HG02763 (cell line): ENCODE measurements around the gene SPARCL1.

ENCODE experiments used
- ATAC-seq: cut with Tn5 transposase; IDR thresholded peaks from one replicate; pipeline ENCODE4 v1.9.1; 2021; ENCODE audit warnings: mild to moderate bottlenecking, moderate library complexity; ENCODE audit not compliant: unreplicated experiment

Gene SPARCL1

DNA sequence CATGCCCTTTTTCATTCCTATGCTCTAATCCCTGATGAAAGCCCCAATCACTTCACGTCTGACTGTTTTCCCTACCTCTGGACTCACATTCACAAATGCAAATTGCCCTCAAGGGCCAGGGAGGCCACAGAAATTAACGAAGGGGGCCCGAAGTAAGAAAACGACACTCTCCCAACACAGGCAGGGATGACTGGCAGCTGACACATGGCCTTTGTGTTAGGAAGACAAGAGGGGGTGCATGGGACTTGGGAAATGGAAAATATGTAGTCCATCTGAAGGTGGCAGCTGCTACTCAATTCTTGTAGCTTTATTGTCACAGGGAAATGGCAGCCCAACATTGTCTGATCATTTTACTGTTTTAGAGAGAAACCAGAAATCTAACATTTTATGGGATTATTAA, 12.3 kb upstream of the SPARCL1 start:
- no peak for ATAC-seq

DNA sequence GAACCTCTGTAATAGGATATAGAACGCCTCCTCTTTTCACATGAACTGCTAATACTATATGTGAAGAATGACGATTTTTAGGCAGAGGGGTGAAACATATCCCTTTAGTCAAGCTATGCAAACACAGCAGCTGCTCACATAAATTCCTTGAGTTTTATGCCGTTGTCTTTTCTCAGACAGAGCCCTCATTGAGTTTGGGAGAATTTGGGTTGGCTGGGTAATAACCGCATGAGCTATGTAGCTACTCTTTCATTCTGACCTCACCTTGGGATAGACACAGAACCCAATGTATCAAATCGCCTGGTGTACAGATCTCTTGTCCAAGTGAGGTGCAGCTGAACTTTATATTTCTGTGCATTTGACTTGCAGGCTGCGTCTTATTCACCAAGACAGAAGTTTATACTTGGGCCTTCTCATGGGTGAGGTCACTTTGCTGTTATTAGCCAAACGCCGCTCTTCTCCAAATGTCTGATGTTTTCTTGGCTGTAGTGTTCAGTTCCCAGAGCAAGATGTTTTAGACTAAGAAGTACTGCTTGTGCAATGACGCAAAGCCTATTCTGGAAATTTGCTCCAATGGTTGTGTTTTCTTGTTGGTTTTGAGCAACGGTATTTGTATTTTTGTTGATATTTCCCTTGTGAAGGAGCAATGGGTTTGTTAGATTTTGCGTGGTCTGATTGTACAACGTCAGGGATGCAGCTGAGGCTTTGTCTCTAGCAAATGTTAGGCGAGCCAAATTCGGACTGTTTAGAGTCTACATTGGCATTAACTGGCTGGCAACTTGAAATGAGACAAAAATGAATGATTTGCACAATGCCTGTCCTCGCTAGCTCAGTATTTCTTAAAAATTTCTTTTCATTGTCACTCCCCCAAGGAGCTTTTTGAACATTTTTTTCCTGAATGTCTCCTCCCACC, 11.2 kb upstream of the SPARCL1 start:
- no peak for ATAC-seq

DNA sequence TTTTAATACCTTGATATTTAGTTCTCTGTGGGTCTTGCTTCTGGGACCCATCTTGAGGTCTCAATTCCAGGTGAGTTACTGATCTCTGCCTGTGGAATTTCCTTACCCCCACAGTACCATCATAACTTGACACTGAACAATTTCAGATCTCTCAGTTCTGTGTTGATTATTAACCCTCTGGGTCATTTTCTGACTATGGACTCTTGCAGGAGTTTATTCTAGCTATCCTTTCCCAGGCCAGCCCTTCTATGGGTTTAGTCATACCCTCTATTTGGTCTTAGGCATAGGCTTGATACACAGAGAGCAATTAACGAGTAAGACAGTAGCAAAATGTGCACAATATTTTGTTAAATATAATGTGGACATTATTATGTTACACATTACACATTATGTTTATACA, 3.7 kb upstream of the SPARCL1 start:
- no peak for ATAC-seq

DNA sequence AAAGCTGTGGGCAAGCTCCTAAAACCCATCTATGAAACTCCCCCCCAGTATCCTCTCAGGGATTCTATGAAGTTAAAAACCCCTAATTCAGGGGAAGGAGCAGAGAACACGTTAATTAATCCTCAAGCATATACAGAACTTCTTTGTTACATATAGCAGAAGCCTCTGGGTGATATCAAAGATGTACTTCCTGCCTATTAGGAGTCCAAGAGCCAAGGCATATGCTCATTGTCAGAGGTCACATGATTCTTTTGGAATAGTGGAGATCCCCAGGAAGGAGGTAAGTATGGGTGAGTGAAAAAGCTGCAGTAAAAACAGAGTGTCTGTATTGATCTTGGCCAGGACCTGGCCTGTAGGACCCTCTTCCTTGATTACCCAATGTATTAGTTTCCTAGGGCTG, 2.9 kb upstream of the SPARCL1 start:
- ATAC-seq = no peak

DNA sequence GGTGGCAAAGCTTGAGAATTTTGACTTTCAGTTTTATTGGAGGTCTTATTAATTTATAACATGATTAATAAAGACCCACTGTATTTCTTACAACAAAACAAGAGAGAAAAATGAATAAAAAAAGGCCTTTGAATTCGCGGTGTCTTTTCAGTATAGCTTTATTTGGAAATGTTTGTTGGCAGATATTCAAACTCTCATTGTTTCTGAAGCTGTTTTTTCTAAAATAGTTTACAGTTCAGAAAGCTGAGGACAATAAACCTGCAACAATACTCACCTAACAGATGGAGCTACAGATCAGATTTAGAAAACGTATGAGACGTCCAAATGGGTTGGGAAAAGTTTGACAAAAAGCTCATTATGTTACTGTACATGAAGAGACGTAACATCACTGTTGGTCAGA, 2.4 kb upstream of the SPARCL1 start:
- ATAC-seq = no peak

DNA sequence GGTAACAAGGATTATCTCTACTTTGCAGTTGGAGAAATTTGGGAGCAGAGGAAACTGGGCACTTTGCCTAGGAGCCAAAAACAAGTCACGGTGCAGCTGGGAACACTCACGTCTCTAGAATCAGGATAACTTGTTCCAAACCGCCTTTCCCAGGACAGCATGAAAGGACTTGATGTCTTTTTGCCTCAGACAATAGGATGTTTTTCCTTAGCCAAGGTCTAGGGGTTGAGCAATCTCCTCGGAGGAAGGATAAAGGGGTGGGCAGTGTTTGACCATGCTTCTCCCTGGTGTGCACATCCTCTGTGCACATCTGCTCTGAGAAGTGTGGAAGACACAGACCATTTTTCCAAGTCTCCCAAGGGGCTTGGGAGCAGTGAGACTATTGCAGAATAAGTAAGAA, 1.7 kb upstream of the SPARCL1 start:
- no peak for ATAC-seq

DNA sequence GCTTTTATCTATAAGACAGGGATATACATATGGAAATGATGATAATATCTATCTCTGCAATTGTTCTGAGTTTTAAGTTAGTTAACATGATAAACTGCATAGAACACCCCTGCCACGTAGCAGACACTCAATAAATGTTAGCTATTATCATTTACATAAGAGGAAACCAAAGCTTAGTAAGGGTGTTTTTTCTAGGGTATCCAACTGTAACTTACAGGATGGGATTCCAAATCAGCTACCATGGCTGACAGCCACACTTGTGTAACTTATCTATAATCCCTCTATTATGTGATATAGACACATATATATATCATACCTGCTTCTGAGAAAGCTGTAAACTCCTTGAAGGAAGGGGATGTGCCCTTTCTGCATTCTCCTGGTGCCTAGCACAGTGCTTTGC, 1.1 kb upstream of the SPARCL1 start:
- ATAC-seq = no peak

DNA sequence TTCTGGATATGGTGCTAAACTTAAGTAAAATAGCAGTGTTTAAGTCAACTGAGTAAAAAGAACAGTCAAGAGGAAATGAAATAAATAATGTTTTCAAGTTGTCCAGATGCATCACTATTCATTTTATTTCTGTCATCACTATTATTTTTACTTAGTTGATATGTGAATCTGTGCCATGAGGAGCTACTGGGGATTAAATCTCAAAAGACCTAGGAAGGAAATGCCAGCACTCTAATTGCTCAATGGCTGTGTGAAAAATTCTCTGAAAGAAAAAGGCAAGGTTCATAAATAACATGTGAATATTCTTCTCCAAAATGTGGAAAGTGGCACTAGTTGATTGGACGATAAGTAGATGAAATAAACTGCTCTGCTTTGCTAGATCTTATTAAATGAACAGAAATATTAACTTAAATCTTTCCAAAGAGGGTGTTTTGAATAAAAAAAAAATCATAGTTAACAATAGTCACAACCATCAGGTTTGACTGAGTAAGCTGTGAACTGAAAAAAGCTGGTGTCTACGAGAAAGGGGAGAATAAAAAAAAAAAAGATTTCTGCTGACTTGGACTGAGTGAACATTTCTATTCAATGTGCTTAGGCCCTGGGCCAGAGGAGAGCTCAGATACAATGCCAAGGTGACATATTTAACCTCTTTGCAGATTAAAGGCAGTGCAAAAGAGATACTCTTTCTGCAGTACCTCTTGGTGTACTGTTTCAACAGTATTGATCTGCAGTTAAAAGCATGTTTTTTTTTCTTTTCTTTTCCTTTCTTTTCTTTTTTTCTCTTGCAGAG, 1.6 kb downstream of the SPARCL1 start:
- no peak for ATAC-seq

DNA sequence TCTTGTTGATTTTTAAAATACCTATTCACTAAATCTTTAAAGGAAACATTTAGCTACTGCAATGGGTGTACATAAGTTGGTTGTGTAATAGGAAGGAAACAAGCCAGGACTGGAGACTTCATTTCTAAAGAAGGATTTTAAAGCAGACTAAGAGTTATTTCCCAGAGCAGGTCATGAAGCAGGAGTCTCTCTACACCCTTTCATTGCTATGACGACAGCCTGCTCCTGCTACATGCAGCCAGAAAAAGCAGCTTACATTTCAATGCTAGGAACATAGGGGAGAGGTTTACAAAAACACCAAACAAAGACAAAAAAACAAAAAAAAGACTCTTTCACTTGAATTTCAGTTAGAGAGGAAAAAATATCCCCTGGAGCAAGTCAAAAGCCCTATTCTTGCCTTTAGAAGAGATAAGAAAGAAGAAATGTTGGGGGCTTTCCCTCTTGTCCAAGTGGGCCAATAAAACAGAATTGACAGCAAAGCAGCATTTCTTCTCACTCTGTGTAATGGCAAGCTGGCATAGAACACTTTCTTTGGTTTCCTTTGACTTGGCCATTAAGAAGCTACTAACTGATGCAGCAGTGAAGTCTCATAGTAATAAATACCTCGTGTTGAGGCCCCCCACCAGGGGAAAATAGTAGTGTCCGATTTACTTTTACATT, 3.4 kb downstream of the SPARCL1 start:
- no peak for ATAC-seq

DNA sequence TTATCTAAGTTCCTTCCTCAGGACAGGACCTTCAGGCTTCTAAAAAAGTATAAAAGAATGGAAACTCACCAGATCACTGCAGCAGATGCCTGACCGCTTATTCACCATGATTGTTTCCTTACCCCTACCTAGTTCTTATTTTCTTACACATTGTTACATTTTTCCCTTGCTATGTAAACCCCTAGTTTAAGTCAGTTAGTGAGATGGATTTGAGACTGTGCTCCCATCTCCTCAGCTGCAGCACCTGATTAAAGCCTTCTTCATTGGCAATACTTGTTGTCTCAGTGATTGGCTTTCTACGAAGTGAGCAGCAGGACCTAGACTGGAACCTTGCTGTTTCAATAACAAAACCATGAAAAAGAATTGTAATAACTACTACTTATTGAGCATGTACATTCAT, 4.7 kb downstream of the SPARCL1 start:
- no peak for ATAC-seq

DNA sequence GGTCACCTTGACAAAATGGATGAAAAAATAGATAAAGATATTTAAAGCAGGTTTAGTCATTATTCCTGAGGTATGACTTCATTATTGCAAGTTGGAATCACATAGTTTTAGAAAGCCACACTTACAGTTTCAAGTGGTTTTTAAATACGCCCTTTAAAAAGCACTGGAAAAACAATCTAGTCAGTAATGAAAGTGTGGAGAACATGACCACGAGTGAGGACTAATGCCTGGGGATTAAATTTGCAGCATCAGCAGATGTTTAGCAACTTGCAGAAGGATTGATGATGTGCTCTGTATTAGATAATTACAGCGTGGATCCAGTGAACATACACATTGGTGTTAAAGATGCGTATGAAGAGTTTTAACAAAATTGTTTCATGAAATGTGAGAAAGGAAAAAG, 5.9 kb downstream of the SPARCL1 start:
- ATAC-seq = no peak

DNA sequence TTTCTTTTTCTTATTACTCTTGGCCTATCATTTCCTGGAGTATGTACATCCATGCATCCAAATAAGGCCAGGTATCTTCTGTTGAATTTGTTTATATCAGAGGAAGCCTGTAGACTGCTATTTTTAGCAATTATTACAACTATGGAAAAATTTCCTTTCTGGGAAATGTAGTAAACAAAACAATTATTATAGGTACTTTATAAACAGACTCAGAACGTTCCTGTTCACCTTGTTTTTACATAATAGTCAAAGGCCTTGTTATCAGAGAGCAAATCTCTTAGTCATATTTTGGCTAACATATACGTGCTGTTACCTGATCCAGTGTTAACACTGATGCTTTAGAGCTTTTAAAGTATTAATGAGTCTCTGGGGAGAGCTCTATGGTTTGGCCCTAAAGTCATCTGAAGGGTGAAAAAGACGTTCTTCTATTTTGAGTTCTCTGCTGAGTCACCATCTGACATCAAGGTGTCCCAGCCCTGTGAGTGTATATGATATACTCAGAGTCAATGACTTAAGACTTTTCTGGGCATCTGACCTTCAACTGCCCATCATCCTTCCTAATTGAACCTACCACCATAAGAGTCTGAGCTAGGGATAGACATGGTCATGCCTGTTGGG, 7.3 kb downstream of the SPARCL1 start:
- ATAC-seq = no peak

DNA sequence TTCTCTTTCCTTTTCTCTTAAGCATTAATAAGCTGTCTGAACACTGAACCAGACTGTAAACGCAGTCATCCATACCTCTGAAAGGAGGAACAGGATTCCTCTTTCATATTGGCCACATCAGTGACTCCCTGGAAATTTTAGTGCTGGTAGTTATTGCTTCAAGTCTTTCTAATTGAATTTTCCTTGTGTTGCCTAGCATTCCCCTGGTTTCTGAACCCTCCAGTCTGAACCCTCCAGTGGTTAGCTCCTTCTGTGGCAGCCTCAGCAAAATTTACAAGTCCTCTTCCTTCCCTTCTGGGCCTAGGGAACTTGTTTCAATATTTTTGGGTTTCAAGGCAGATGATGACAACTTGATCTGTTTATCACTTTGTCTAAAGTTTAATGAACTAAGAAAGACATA, 7.9 kb downstream of the SPARCL1 start:
- ATAC-seq = no peak

DNA sequence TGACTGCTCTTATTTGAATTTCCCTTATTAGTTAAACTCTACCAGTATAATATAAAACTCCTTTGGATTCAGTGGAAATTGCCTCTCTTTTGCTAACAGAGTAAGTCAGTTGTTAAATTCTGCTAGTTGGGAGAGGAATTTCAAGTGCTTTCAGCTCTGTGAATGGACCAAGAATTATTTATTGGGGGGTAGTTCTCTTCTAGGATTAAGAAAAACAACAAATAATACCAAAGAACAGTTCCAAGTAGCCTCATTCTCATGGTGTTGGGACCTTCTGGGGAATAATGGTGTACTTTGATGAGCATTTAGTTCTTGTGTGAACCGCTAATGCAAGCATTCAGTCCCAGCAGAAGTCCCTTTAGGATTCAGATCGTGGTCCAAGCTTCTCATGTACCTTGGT, 11.6 kb downstream of the SPARCL1 start:
- ATAC-seq = no peak

DNA sequence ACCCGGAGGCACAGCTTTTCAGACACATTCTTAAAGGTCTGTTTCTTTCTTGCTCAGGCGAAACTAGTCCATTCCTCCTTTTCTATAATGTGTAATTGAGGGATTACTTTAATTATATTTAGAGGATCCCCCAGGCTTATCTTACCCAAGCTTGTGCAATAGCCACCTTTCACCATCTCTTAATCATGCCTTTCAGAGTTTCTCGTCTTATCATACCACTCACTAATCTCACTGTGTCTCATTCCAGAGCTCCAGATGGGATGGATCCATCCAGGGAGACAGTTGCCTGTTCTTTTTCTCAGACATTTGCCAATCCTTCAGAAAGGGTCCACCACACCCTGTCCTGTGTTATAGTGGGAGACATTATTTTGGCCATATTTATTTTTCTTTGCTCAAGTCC, 12.5 kb downstream of the SPARCL1 start:
- no peak for ATAC-seq

DNA sequence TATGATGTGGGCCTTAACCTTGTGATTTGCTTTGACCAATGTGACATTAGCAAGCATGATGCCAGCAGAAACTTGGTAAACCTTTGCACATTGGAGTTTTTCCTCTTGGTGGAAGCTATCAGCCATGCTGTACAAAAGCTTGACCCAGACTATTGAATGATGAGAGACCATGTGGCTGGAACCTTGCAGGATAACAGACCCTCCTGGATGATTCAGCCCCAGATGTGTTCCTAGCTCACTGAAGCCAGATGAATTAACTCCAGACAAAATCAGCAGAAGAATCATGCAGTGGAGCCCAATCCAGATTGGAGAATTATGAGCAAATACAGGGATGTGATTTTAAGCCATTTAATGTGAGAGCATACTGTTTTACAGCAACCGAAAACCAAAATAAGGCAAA, 16.8 kb downstream of the SPARCL1 start:
- no peak for ATAC-seq

DNA sequence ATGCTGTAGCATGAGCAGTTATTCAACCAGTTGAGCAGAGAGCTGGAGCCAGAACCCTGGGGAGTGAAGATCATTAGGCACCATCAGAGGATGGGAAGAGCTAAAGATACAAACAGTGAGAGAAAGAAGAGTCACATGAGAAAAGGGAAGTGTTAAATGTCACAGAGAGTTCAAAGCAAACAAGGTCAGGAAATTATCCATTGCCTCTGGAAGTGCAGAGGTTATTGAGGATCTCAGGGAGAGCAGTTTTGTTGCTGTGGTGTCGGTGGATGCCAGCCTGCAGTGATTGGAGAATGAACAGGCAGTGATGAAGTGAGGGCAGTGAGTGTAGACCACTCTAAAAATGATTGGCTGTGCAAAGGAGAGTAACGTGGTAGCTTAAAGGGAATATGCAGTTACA, 17.7 kb downstream of the SPARCL1 start:
- ATAC-seq = no peak

DNA sequence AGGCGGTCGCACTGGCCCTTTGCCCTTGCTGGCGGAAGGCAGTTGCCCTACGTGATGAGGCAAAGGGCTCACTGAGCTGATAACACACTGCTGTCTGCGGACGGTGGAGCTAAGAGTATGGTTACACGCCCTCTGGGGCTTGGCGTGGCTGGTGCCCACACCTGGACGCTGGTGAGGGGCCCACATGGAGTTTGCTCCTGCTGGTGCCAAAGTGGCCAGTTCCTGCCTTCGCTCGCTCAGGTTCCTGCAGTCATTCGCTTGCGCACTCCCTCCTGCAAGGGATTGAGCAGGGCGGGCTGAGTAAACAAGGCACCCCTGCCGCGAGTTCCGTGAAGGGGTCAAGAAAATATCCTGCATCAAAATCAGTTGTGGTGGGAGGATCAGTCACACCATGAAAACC, 18.4 kb downstream of the SPARCL1 start:
- no peak for ATAC-seq

DNA sequence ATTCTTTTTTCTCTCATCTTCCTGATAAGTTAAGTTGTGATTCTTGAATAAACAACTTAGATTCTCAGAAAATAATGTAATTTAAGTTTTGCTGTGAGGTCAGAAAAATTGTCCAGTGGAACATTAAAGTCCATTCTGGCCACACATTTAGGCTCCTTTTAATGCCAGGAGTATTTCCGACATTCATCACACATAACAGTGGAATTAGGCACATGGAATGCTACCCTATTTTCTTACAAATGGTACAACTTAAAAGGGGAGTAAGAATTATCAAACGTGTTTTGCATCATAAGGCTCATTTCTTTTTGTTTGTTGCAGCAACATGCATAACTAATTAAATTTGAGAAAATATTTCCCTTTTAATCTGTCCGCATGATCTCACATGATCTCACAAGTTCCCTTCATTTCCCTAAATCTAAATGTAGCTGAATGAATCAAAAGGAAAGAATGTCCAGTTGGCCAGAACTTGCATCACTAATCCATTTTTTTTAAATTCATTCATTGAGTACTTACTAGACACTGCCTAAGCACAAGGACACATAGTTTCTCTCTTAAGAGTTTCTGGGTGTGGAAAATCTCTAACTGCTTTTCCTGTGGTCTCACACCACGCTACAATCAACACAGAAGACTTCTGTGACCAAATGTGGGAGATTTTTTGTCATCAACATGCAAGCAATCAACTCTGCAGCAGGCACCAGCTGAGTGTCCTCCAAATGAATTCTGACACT, 22.0 kb downstream of the SPARCL1 start:
- no peak for ATAC-seq

DNA sequence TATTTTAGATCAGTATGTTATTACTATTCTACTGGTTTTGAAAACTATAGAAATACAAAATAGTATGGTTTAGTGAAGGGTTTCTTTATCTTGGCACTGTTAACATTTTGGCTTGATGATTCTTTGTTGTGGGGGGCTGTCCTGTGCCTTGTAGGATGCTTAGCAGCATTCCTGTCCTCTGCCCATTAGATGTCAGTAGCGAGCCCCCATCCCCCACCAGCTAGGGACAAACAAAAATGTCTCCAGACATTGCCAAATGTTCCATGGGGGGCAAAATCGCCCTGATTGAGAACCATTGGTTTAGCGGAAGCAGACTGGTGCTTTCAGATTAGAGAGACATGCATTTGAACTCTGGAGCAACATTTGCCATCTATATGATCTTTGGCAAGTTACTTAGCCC, 23.3 kb downstream of the SPARCL1 start:
- ATAC-seq = no peak
